Mesendoderm (in vitro differentiated cells): ENCODE measurements around the gene RUBCNL.

Source experiments
- DNase-seq: peaks from one replicate; pipeline ENCODE4 v3.0.0; 2013
- H2AK5ac ChIP-seq: 2 replicates; pipeline ENCODE4 v1.6.1; 2013; ENCODE audit warnings: low read length, inconsistent platforms
- H2BK120ac ChIP-seq: 2 replicates; pipeline ENCODE4 v1.6.1; 2013; ENCODE audit warnings: low read depth, mild to moderate bottlenecking, low read length, moderate library complexity, mixed read lengths
- H2BK15ac ChIP-seq: replicated peaks from 2 replicates; pipeline ENCODE4 v1.6.1; 2013; ENCODE audit warnings: low read depth, mild to moderate bottlenecking, moderate library complexity
- H2BK5ac ChIP-seq: 2 replicates; pipeline ENCODE4 v1.6.1; 2013; ENCODE audit warnings: low read length, inconsistent platforms
- H3K18ac ChIP-seq: 2 replicates; pipeline ENCODE4 v1.6.1; 2013; ENCODE audit warnings: mild to moderate bottlenecking, low read length, mixed read lengths
- H3K23ac ChIP-seq: one replicate; pipeline ENCODE4 v1.6.1; 2013; ENCODE audit warnings: low read length
- H3K27ac ChIP-seq: 2 replicates; pipeline ENCODE4 v1.5.1; 2013; ENCODE audit warnings: low read depth, mild to moderate bottlenecking, inconsistent platforms, low read length, moderate library complexity
- H3K27me3 ChIP-seq: 2 replicates; pipeline ENCODE4 v1.6.1; 2013; ENCODE audit warnings: low read length, control low read depth, mild to moderate bottlenecking, inconsistent platforms; ENCODE audit not compliant: insufficient read depth, poor library complexity
- H3K36me3 ChIP-seq: 2 replicates; pipeline ENCODE4 v1.6.1; 2013; ENCODE audit warnings: low read length, inconsistent platforms; ENCODE audit not compliant: control insufficient read depth, insufficient read depth
- H3K4ac ChIP-seq: one replicate; pipeline ENCODE4 v1.6.1; 2013; ENCODE audit warnings: low read depth, mild to moderate bottlenecking, low read length, moderate library complexity
- H3K4me1 ChIP-seq: 2 replicates; pipeline ENCODE4 v1.6.1; 2013; ENCODE audit warnings: low read depth, low read length, inconsistent platforms; ENCODE audit not compliant: control insufficient read depth
- H3K4me2 ChIP-seq: 2 replicates; pipeline ENCODE4 v1.6.1; 2013; ENCODE audit warnings: low read length
- H3K4me3 ChIP-seq: 2 replicates; pipeline ENCODE4 v1.5.1; 2013; ENCODE audit warnings: mild to moderate bottlenecking, low read length
- H3K56ac ChIP-seq: one replicate; pipeline ENCODE4 v1.6.1; 2013; ENCODE audit warnings: low read length
- H3K79me1 ChIP-seq: 2 replicates; pipeline ENCODE4 v1.6.1; 2013; ENCODE audit warnings: low read length, inconsistent platforms
- H3K79me2 ChIP-seq: 2 replicates; pipeline ENCODE4 v1.6.1; 2013; ENCODE audit warnings: mild to moderate bottlenecking, low read length; ENCODE audit not compliant: control insufficient read depth, insufficient read depth
- H3K9ac ChIP-seq: 2 replicates; pipeline ENCODE4 v1.6.1; 2013; ENCODE audit warnings: low read length, inconsistent platforms
- H4K5ac ChIP-seq: one replicate; pipeline ENCODE4 v1.6.1; 2013; ENCODE audit warnings: low read length
- H4K8ac ChIP-seq: one replicate; pipeline ENCODE4 v1.6.1; 2013; ENCODE audit warnings: low read depth, mild to moderate bottlenecking, control low read depth, low read length, moderate library complexity
- WGBS: extraction: QIAGEN DNeasy Blood & Tissue Kit; methylation state at CpG from one replicate; pipeline ENCODE4 v1.1.7; 2013; ENCODE audit warnings: low lambda C conversion rate, missing lambda C conversion rate; ENCODE audit not compliant: insufficient coverage; ENCODE audit errors: extremely low coverage; 5-methylcytosine and 5-hydroxymethylcytosine counted together

The RUBCNL gene

DNA sequence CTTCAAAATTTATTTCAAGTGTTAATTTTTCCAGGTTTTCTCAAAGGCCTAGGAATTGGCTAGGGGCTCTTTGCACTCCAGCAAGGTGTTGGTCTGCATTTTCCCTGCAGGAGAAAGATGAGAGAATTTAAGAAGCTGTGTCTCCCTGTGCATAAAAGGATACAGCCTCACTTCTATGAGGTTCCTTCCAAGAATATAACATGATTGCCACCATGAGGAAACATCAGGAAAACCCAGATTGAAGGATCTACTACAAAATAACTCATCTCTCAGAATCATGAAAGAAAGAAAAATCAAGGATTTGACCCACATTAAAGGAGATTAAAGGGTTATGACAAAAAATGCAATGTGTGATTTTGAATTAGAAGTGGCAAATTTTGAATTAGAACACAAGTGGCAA, 69.9 kb downstream of the RUBCNL start:
- Histone ChIP-seq H2AK5ac (no peak overlapping the region), H4K5ac (no peak overlapping the region), H3K56ac (no peak overlapping the region), H3K18ac (no peak overlapping the region), H4K8ac (no peak overlapping the region), H3K79me1 (no peaks in the 10 kb centered on the region), H3K9ac (no peak overlapping the region), H3K79me2 (no peaks in the 10 kb centered on the region), H3K27ac (no peak overlapping the region), H3K4me1 (no peaks in the 10 kb centered on the region), H3K4me2 (no peak overlapping the region), H3K23ac (no peak overlapping the region), H2BK5ac (no peak overlapping the region), H3K4me3 (no peak overlapping the region), H2BK15ac (no peak overlapping the region), H2BK120ac (no peak overlapping the region), H3K27me3 (no peaks in the 10 kb centered on the region), H3K36me3 (no peaks in the 10 kb centered on the region), H3K4ac (no peak overlapping the region)
- peak; percentile 11 for DNase-seq

DNA sequence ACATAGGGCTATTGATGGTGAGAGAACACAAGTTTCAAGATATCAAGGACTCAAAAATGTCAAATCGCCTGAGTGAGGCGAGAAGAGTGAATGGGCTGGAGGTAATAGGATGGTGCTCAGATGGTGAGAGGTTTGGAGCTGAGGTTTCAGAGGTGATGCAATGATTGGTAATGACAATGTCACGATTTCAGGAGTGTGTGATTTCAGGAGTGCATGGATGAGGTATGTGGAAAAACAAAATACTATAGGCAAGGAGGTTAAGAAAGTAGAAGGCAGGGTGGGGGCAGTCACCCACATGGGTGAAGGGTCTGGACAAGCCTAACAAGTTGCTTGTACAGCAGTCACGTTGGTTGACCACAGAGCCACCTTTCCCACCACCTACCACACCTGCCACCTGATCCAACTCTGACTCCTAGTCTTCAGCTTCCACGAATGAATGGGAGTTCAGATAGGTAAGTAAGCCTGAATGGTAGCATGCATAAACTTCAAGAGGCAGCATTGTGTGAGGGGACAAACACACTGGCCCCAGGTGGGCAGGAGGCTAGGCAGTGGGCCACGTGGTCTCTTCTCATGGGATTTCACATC, 71.5 kb downstream of the RUBCNL start:
- Histone ChIP-seq H3K4me2 (no peak overlapping the region), H3K18ac (no peak overlapping the region), H3K4ac (no peak overlapping the region), H3K23ac (no peak overlapping the region), H4K8ac (no peak overlapping the region), H2BK120ac (no peak overlapping the region), H3K4me1 (no peaks in the 10 kb centered on the region), H3K9ac (no peak overlapping the region), H2BK15ac (no peak overlapping the region), H2BK5ac (no peak overlapping the region), H3K4me3 (no peak overlapping the region), H3K79me1 (no peaks in the 10 kb centered on the region), H4K5ac (no peak overlapping the region), H3K27me3 (no peaks in the 10 kb centered on the region), H3K36me3 (no peaks in the 10 kb centered on the region), H3K56ac (no peak overlapping the region), H3K27ac (no peak overlapping the region), H2AK5ac (no peak overlapping the region), H3K79me2 (no peaks in the 10 kb centered on the region)
- WGBS: no CpG with 5 or more reads among the region's 6 CpGs
- peak; percentile 15 for DNase-seq

DNA sequence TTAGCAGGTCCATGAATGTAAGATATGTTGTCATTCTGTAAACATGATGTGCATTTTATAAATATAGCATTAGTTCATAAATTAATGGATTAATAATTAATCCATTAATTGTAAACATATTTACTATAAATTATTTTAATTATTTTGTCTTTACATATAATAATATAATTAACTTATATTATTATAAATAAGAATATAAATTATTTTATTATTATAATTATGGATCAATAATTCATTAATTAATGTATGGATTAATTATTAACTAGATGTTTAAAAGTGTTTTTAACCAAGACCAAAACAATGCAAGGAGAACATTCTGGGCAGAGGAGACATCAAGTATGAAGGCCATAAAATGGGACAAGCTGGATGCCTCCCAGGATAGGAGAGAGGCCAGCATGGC, 72.0 kb downstream of the RUBCNL start:
- no peak overlapping the region for H3K4ac ChIP-seq
- no peak overlapping the region for H2AK5ac ChIP-seq
- H4K5ac ChIP-seq: no peak overlapping the region
- no peak overlapping the region for H3K4me3 ChIP-seq
- no peak for DNase-seq
- H2BK120ac ChIP-seq: no peak overlapping the region
- H3K4me2 ChIP-seq: no peak overlapping the region
- H3K56ac ChIP-seq: no peak overlapping the region
- no peak overlapping the region for H3K18ac ChIP-seq
- no peak overlapping the region for H3K9ac ChIP-seq
- no peak overlapping the region for H3K23ac ChIP-seq
- H3K79me2 ChIP-seq: no peaks in the 10 kb centered on the region
- H3K27me3 ChIP-seq: no peaks in the 10 kb centered on the region
- H3K36me3 ChIP-seq: no peaks in the 10 kb centered on the region
- H3K27ac ChIP-seq: no peak overlapping the region
- H4K8ac ChIP-seq: no peak overlapping the region
- H2BK15ac ChIP-seq: no peak overlapping the region
- no peak overlapping the region for H2BK5ac ChIP-seq
- no peaks in the 10 kb centered on the region for H3K4me1 ChIP-seq
- no peaks in the 10 kb centered on the region for H3K79me1 ChIP-seq

DNA sequence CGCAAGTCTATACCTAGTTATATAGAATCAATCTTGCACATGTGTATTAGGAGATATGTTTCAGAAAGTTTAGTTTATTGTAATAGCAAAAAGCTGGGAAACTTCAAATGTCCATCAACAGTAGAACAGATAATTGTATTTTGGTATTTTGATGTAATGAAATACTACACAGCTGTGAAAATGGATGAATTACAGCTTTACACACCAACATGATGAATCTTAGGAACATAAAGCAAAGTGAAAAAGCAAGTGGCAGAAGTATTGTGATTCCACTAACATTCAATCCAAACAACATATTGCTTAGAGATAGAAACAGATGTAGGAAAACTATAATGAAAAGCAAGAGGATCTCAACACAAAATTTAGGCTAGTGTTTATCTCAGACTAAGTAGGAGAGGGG, 72.5 kb downstream of the RUBCNL start:
- H3K4ac ChIP-seq: no peak overlapping the region
- H4K8ac ChIP-seq: no peak overlapping the region
- no peak overlapping the region for H3K56ac ChIP-seq
- H3K79me2 ChIP-seq: no peaks in the 10 kb centered on the region
- H3K36me3 ChIP-seq: no peaks in the 10 kb centered on the region
- H3K27ac ChIP-seq: no peak overlapping the region
- H3K18ac ChIP-seq: no peak overlapping the region
- H2BK5ac ChIP-seq: no peak overlapping the region
- no peaks in the 10 kb centered on the region for H3K79me1 ChIP-seq
- no peaks in the 10 kb centered on the region for H3K4me1 ChIP-seq
- H2BK15ac ChIP-seq: no peak overlapping the region
- no peak overlapping the region for H4K5ac ChIP-seq
- WGBS: no CpG with 5 or more reads among the region's 1 CpG
- no peak overlapping the region for H2BK120ac ChIP-seq
- no peak overlapping the region for H3K4me2 ChIP-seq
- no peak overlapping the region for H2AK5ac ChIP-seq
- DNase-seq: no peak
- H3K23ac ChIP-seq: no peak overlapping the region
- no peak overlapping the region for H3K4me3 ChIP-seq
- no peak overlapping the region for H3K9ac ChIP-seq
- no peaks in the 10 kb centered on the region for H3K27me3 ChIP-seq

DNA sequence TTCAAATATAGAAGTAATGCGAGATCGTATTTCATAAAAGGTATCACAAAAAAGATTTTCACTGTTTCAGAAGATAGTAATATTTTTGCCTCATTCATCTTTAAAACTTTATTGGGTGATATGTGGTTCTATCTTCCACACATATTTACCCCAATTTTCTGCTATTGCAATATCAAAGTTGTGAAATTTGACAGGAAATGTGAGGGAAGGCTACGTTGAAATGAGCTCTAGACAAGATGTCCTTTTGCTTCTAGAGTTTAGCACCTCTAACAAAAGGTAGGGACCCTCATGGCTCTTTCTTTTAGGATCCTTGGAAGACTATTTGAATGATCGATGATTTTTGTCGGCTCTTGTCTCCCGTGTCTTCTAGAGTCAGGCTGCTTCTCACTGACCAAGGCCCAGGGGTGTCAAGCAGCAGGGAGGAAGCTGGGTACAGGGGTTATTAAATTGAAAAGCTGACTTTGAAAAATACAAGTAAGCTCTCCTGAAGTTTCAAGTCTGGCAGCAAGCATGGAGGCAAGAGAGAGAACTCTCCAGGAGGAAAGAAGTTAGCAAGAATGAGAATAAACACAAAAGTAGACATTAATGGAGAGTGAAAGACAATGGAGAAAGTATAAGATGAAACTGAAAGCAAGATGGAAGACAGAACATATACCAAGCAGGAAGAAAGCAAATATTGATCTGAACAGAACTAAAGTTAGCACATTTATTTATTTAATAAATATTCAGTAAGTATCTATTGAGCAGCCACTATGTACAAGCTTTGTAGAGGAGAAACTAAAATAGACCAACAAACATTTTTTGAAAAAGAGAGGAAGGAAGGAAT, 73.4 kb downstream of the RUBCNL start:
- no peak overlapping the region for H4K5ac ChIP-seq
- no CpG with 5 or more reads among the region's 6 CpGs for WGBS
- H3K4ac ChIP-seq: no peak overlapping the region
- no peak overlapping the region for H3K4me3 ChIP-seq
- H3K27ac ChIP-seq: no peak overlapping the region
- no peaks in the 10 kb centered on the region for H3K79me2 ChIP-seq
- no peak overlapping the region for H3K4me2 ChIP-seq
- no peak for DNase-seq
- no peak overlapping the region for H2AK5ac ChIP-seq
- H3K9ac ChIP-seq: no peak overlapping the region
- no peak overlapping the region for H2BK5ac ChIP-seq
- H3K36me3 ChIP-seq: no peaks in the 10 kb centered on the region
- no peak overlapping the region for H4K8ac ChIP-seq
- no peaks in the 10 kb centered on the region for H3K27me3 ChIP-seq
- H3K18ac ChIP-seq: no peak overlapping the region
- H3K23ac ChIP-seq: no peak overlapping the region
- H3K79me1 ChIP-seq: no peaks in the 10 kb centered on the region
- H3K4me1 ChIP-seq: no peaks in the 10 kb centered on the region
- no peak overlapping the region for H2BK15ac ChIP-seq
- no peak overlapping the region for H2BK120ac ChIP-seq
- no peak overlapping the region for H3K56ac ChIP-seq

DNA sequence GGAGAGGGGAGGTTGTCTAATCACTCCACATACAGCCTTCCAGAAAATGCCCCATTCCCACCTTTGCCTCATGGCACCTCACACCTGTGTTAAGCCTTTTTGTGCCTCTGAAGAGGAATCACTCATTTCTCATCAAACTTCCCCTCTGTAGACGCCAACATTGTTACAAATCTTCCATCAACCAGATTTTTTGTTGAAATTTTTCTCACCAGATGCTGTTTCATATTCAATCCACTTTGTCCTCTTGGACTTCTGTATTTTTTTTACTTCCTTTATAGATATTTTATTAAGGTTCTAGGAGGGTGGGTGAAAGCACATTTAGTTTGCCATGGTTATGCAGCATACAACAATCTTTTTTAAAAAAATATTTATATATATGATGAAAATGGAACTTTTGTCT, 74.0 kb downstream of the RUBCNL start:
- no CpG with 5 or more reads among the region's 1 CpG for WGBS

More for the DNA sequence above, 74.0 kb downstream of the RUBCNL start:
- Histone ChIP-seq H3K4me1 (no peaks in the 10 kb centered on the region), H3K23ac (no peak overlapping the region), H3K4me3 (no peak overlapping the region), H3K27me3 (no peaks in the 10 kb centered on the region), H3K9ac (no peak overlapping the region), H3K79me1 (no peaks in the 10 kb centered on the region), H3K36me3 (no peaks in the 10 kb centered on the region), H4K5ac (no peak overlapping the region), H3K4me2 (no peak overlapping the region), H2BK120ac (no peak overlapping the region), H2BK5ac (no peak overlapping the region), H3K79me2 (no peaks in the 10 kb centered on the region), H3K4ac (no peak overlapping the region), H3K56ac (no peak overlapping the region), H3K18ac (no peak overlapping the region), H3K27ac (no peak overlapping the region), H2BK15ac (no peak overlapping the region), H2AK5ac (no peak overlapping the region), H4K8ac (no peak overlapping the region)
- no peak for DNase-seq
